ENCODE results near the gene MYOCD. TPM values are rescaled to one million over a fixed set of nuclear protein-coding genes. Genes with fewer than 3 reads are reported as not detected.

MYOCD gene
- total RNA-seq, 1 experiment from 2014 or later, result not detected

DNA sequence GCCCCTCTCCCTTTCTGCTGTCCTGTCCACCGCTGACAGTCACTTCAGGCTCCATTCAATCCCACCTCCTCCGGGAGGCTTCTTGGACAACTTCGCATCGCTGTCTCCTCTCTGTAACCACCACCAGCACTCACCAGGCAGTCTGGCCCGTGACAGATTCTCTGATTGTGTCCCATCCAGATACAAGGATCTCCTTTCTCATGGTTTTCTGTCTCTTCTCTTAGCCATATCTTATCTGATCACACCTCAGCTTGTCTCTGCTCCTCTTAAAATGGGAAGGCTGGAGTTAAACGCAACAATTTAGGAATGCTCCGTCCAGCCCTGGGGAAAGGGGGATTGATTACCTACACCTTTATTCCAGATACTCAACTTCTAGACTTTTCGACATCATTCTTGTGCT is 66.7 kb downstream of the MYOCD start:
- Histone ChIP-seq H3K27ac (ENCODE audit: low read length) (no peak overlapping the region), H3K9me3 (ENCODE audit: control insufficient read depth, insufficient read depth, low read depth, low read length) (no peaks in the 10 kb centered on the region), H3K4me3 (ENCODE audit: low read depth in 2 of 2, low read length in 2 of 2) (no peak overlapping the region), H3K36me3 (ENCODE audit: control insufficient read depth, insufficient read depth, low read length) (no peaks in the 10 kb centered on the region), H3K4me1 (ENCODE audit: control insufficient read depth, insufficient read depth, low read length) (no peaks in the 10 kb centered on the region), H3K27me3 (ENCODE audit: control insufficient read depth, insufficient read depth, low read length) (no peaks in the 10 kb centered on the region)
- BruUV-seq (replicated peaks), result no TSS peak
- POLR2A ChIA-PET, result no interaction called here
- TF ChIP-seq, protein P1, sequence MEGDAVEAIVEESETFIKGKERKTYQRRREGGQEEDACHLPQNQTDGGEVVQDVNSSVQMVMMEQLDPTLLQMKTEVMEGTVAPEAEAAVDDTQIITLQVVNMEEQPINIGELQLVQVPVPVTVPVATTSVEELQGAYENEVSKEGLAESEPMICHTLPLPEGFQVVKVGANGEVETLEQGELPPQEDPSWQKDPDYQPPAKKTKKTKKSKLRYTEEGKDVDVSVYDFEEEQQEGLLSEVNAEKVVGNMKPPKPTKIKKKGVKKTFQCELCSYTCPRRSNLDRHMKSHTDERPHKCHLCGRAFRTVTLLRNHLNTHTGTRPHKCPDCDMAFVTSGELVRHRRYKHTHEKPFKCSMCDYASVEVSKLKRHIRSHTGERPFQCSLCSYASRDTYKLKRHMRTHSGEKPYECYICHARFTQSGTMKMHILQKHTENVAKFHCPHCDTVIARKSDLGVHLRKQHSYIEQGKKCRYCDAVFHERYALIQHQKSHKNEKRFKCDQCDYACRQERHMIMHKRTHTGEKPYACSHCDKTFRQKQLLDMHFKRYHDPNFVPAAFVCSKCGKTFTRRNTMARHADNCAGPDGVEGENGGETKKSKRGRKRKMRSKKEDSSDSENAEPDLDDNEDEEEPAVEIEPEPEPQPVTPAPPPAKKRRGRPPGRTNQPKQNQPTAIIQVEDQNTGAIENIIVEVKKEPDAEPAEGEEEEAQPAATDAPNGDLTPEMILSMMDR (IDR thresholded peaks at IDR 0.05), result no peak
- TF ChIP-seq POLR2AphosphoS5 (IDR thresholded peaks at IDR 0.05; ENCODE audit: low read depth, low read length) (no peak), TCF7L2 (IDR thresholded peaks at IDR 0.05; ENCODE audit: low read depth, low read length) (no peak), SIN3A (IDR thresholded peaks at IDR 0.05; ENCODE audit: borderline replicate concordance, insufficient read depth, low read depth, low read length) (no peak)
- TF ChIP-seq, protein P2, sequence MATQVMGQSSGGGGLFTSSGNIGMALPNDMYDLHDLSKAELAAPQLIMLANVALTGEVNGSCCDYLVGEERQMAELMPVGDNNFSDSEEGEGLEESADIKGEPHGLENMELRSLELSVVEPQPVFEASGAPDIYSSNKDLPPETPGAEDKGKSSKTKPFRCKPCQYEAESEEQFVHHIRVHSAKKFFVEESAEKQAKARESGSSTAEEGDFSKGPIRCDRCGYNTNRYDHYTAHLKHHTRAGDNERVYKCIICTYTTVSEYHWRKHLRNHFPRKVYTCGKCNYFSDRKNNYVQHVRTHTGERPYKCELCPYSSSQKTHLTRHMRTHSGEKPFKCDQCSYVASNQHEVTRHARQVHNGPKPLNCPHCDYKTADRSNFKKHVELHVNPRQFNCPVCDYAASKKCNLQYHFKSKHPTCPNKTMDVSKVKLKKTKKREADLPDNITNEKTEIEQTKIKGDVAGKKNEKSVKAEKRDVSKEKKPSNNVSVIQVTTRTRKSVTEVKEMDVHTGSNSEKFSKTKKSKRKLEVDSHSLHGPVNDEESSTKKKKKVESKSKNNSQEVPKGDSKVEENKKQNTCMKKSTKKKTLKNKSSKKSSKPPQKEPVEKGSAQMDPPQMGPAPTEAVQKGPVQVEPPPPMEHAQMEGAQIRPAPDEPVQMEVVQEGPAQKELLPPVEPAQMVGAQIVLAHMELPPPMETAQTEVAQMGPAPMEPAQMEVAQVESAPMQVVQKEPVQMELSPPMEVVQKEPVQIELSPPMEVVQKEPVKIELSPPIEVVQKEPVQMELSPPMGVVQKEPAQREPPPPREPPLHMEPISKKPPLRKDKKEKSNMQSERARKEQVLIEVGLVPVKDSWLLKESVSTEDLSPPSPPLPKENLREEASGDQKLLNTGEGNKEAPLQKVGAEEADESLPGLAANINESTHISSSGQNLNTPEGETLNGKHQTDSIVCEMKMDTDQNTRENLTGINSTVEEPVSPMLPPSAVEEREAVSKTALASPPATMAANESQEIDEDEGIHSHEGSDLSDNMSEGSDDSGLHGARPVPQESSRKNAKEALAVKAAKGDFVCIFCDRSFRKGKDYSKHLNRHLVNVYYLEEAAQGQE (IDR thresholded peaks at IDR 0.05; ENCODE audit: insufficient read depth in 1 of 2, low read depth in 2 of 2, low read length in 1 of 2), result no peak
- no peak for DNase-seq (ENCODE audit: low read depth, low spot score)
- no peak for ATAC-seq
- in situ Hi-C loops (cut with HindIII; ENCODE audit: low pct_unique_long_range_greater_than_20kb, low sequenced_read_pairs), result no loop called here
- CTCF ChIA-PET, result no interaction called here
- intact Hi-C loops (cut with micrococcal nuclease; ENCODE audit: unreplicated experiment), result no loop called here

DNA sequence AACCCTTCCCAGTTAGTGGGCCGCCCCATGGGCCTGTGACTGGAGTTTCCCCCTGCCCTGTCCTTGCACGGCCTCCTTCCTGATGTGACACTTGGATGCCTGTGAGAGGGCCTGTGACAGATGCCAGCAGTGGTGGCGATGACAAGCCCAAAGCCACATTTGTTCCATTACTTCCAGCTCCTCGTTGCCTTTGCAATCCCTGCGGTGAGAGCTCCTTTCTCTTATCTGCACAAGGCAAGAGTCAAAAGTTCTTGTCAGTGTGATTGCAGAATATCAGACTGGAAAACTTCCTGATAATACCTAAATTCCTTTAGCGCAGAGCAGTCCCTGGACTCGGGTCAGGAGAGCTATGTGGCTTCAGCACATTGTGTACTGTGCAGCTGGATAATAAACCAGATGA is 69.2 kb downstream of the MYOCD start:
- TF ChIP-seq, protein P1 (IDR thresholded peaks at IDR 0.05), result no peak
- TF ChIP-seq, protein P2 (IDR thresholded peaks at IDR 0.05; ENCODE audit: insufficient read depth in 1 of 2, low read depth in 2 of 2, low read length in 1 of 2), result no peak
- TF ChIP-seq POLR2AphosphoS5 (IDR thresholded peaks at IDR 0.05; ENCODE audit: low read depth, low read length) (no peak), SIN3A (IDR thresholded peaks at IDR 0.05; ENCODE audit: borderline replicate concordance, insufficient read depth, low read depth, low read length) (no peak), TCF7L2 (IDR thresholded peaks at IDR 0.05; ENCODE audit: low read depth, low read length) (no peak)
- POLR2A ChIA-PET, result no interaction called here
- CTCF ChIA-PET, result no interaction called here
- no peaks in the 10 kb centered on the region for H3K9me3 ChIP-seq (ENCODE audit: control insufficient read depth, insufficient read depth, low read depth, low read length)
- intact Hi-C loops (cut with micrococcal nuclease; ENCODE audit: unreplicated experiment) (no loop called here), in situ Hi-C loops (cut with HindIII; ENCODE audit: low pct_unique_long_range_greater_than_20kb, low sequenced_read_pairs) (no loop called here)
- H3K36me3 ChIP-seq (ENCODE audit: control insufficient read depth, insufficient read depth, low read length), result no peaks in the 10 kb centered on the region
- no peak overlapping the region for H3K27ac ChIP-seq (ENCODE audit: low read length)
- H3K4me3 ChIP-seq (ENCODE audit: low read depth in 2 of 2, low read length in 2 of 2), result no peak overlapping the region
- no peaks in the 10 kb centered on the region for H3K27me3 ChIP-seq (ENCODE audit: control insufficient read depth, insufficient read depth, low read length)
- no TSS peak for BruUV-seq (replicated peaks)
- no peak for DNase-seq (ENCODE audit: low read depth, low spot score)
- ATAC-seq, result no peak
- H3K4me1 ChIP-seq (ENCODE audit: control insufficient read depth, insufficient read depth, low read length), result no peaks in the 10 kb centered on the region

Measured in Panc1 (cell line).